KOPT-K1 (cell line): ENCODE results near the gene MAOB.

Source experiments
- H3K27ac ChIP-seq: fragments of 200-600 bp; sonication (generic); 2 replicates; pipeline ENCODE4 v1.5.1; 2016; ENCODE audit warnings: antibody characterized with exemption, mild to moderate bottlenecking, low read depth, low read length; ENCODE audit not compliant: poor library complexity, severe bottlenecking
- H3K36me3 ChIP-seq: fragments of 200-600 bp; sonication (generic); 2 replicates; pipeline ENCODE4 v1.5.1; 2017; ENCODE audit warnings: antibody characterized with exemption, mild to moderate bottlenecking, low read length, moderate library complexity; ENCODE audit not compliant: insufficient read depth
- H3K9me3 ChIP-seq: fragments of 200-600 bp; sonication (generic); 2 replicates; pipeline ENCODE4 v1.5.1; 2017; ENCODE audit warnings: antibody characterized with exemption, low read length, mild to moderate bottlenecking; ENCODE audit not compliant: insufficient read depth, poor library complexity, severe bottlenecking

Gene MAOB

DNA sequence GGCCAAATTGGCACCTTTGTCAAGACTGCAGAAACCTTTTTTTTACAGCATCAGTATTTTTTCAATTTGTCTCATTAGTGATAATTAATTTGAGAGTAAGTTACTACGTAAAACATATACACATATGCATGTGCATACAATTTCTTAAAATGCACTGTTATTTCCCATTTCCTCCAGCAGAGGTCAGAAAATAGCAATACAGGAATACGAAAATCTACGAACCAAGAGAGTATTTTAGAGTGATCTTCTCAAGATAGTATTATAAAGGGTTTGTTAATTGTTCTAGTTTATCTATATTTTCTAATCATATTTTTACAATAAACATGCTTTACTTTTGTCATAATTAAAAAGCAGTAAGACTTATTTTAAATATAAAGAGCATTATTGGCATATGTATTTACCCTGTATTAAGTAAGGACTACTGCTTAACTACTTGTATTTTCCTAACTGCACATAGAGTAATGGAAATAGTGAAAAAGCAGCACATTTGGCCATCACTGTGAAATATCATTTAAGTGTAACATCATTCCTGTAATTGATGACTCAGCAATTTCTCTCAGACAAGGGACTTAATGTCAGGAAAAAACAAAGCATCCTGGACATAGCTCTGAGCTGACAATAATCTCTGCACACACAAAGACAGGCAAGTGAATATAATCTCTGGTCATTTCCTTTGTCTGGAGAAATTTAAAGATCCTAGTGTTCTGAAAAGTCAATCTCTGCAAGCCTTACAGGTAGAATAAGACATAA lies 45.6 kb downstream of the MAOB start:
- no peaks in the 10 kb centered on the region for H3K9me3 ChIP-seq
- no peaks in the 10 kb centered on the region for H3K36me3 ChIP-seq
- no peak overlapping the region for H3K27ac ChIP-seq

GRCh38 chrX:43835559-43835958 lies 46.7 kb downstream of the MAOB start:
- H3K36me3 ChIP-seq, result no peaks in the 10 kb centered on the region
- no peaks in the 10 kb centered on the region for H3K9me3 ChIP-seq
- no peak overlapping the region for H3K27ac ChIP-seq

DNA sequence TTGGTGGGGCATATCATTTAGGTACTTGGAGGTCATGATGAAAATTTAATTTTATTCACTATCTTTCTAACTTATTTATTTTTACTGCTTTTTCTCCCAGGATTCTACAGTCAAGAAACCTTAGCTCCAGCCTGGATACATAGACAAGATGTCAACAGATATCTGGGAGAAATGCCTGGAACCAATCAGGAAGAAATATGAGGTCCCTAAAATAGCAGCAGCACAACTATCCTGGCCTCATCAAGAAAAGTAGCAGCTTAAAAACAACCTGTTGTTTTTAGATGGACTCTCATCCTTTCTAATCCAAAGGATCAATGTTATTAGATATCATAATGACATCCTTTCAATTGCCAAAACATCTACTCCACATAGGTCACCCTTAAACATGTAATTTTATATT lies 54.5 kb downstream of the MAOB start:
- no peaks in the 10 kb centered on the region for H3K9me3 ChIP-seq
- H3K36me3 ChIP-seq, result no peaks in the 10 kb centered on the region

GRCh38 chrX:43822014-43822413 lies 60.2 kb downstream of the MAOB start:
- Histone ChIP-seq H3K36me3 (no peaks in the 10 kb centered on the region), H3K9me3 (no peaks in the 10 kb centered on the region), H3K27ac (no peak overlapping the region)

More for the DNA sequence above, 54.5 kb downstream of the MAOB start:
- no peak overlapping the region for H3K27ac ChIP-seq

GRCh38 chrX:43817444-43817843 lies 64.8 kb downstream of the MAOB start:
- H3K9me3 ChIP-seq, result no peaks in the 10 kb centered on the region
- H3K36me3 ChIP-seq, result no peaks in the 10 kb centered on the region
- H3K27ac ChIP-seq, result no peak overlapping the region

- H3K9me3 ChIP-seq, result no peaks in the 10 kb centered on the region
- H3K27ac ChIP-seq, result no peak overlapping the region
- H3K36me3 ChIP-seq, result no peaks in the 10 kb centered on the region
Observed at GRCh38 chrX:43815209-43815608, 67.0 kb downstream of the MAOB start.

DNA sequence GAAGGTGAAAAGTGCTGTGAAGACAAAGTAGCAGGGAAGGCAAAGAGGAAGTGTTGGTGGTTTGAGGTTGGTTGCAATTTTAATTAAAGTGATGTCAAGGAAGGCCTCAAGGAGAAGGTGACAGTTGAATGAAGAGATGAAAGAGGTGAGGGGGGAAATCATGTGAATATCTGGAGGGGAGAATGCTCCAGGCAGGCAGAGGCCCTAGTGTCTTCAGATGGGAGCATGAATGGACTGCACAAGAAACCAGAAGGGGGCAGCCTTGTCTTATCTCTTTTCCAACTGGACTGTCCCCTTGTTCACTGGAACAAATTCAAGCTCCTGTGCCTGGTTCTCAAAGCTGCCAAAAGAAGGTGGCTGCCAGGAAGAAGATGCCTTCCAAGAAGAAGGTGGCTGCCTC lies 68.4 kb downstream of the MAOB start:
- Histone ChIP-seq H3K9me3 (no peaks in the 10 kb centered on the region), H3K27ac (peak overlapping the region; percentile 68), H3K36me3 (no peaks in the 10 kb centered on the region)

- Histone ChIP-seq H3K9me3 (no peaks in the 10 kb centered on the region), H3K36me3 (no peaks in the 10 kb centered on the region), H3K27ac (peak overlapping the region; percentile 68)
Observed at GRCh38 chrX:43813319-43813718, 68.9 kb downstream of the MAOB start.

GRCh38 chrX:43809463-43809862 lies 72.8 kb downstream of the MAOB start:
- H3K36me3 ChIP-seq, result no peaks in the 10 kb centered on the region
- no peaks in the 10 kb centered on the region for H3K9me3 ChIP-seq
- no peak overlapping the region for H3K27ac ChIP-seq

DNA sequence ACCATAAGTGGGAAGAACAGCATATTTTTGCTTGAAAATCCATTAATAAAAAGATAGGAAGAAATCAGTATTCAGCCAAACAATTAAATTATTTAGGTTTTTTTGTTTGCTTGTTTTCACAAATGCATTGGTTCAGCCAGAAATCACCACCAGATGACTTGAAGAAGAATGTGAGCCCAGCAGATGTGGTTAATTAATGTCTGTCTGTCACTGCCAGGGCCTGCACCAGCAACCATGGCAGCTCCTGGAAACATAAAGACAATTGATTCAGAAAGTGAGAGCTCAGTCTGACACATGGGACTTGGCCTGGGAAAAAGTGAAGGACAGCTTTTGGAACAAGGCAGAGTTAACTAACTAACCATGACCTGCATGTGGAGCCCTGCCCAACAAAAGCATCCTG lies 74.0 kb downstream of the MAOB start:
- no peaks in the 10 kb centered on the region for H3K36me3 ChIP-seq
- H3K27ac ChIP-seq, result no peak overlapping the region

DNA sequence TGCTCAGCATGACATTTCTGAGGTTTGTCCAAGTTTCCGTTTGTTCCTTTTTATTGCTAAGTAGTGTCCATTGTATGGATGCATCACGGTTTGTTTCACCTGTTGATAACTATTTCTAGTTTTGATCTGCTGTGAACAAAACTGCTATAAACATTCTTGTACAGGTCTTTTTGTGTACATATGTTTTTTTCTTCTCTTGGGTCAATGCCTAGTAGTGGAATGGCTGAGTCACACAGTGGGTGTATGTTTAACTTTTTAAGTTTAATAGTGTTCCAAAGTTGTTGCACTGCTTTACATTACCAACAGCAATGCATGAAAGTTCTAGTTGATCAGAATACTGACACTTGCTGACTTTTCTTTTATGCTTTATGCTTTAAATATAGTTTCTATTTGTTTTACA lies 76.7 kb downstream of the MAOB start:
- H3K36me3 ChIP-seq, result no peaks in the 10 kb centered on the region
- H3K9me3 ChIP-seq, result no peaks in the 10 kb centered on the region
- no peak overlapping the region for H3K27ac ChIP-seq

More for the DNA sequence above, 74.0 kb downstream of the MAOB start:
- no peaks in the 10 kb centered on the region for H3K9me3 ChIP-seq

DNA sequence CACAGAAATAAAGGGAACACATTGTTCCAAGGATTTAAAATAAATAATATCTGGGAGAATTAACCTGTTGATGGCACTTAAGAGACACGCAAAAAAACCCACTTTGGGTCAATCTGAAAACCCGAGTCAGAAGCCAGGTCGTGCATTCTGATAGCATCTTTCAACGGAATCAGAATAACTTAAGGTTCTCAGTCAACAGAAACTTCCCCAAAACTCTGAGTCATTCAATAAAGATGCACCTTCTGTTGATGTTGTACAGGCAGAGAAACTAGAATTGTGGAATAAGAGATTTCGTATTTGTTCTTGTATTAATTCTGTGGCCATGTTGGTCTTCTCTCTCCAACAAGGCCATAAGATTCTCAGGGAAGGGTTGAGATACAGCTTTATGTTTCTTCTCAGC lies 78.2 kb downstream of the MAOB start:
- Histone ChIP-seq H3K27ac (no peak overlapping the region), H3K9me3 (no peaks in the 10 kb centered on the region), H3K36me3 (no peaks in the 10 kb centered on the region)

- no peaks in the 10 kb centered on the region for H3K36me3 ChIP-seq
- H3K9me3 ChIP-seq, result no peaks in the 10 kb centered on the region
- no peak overlapping the region for H3K27ac ChIP-seq
Observed at GRCh38 chrX:43785930-43786591, 96.2 kb downstream of the MAOB start.

DNA sequence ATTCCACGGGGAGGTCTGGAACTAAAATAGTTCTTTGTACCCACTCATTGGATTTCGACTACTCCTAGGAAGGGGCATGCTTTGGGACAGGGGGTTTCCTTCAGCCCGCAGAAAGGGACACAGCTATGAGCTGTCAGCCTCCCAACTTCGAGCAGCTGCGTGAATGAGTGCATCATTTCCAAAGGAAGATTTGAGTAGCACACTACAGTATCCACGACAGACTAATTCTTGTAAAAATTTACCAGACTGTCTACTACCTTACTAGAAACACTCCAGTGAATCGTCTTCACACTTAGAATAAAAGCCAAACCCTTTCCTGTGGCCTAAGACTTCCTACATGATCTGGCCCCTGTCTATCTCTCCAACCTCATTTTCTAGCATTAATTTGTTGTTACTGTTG lies 124.2 kb downstream of the MAOB start:
- Histone ChIP-seq H3K36me3 (no peaks in the 10 kb centered on the region), H3K9me3 (no peaks in the 10 kb centered on the region), H3K27ac (no peak overlapping the region)

GRCh38 chrX:43756076-43756475 lies 126.2 kb downstream of the MAOB start:
- H3K36me3 ChIP-seq, result no peaks in the 10 kb centered on the region
- no peaks in the 10 kb centered on the region for H3K9me3 ChIP-seq
- no peak overlapping the region for H3K27ac ChIP-seq

GRCh38 chrX:43753637-43754036 lies 128.6 kb downstream of the MAOB start:
- Histone ChIP-seq H3K27ac (no peak overlapping the region), H3K36me3 (no peaks in the 10 kb centered on the region), H3K9me3 (no peaks in the 10 kb centered on the region)
